AG04450 (cell line): ENCODE results near the gene PTGIS. TPM values are rescaled to one million over a fixed set of nuclear protein-coding genes. Genes with fewer than 3 reads are reported as not detected.

ENCODE experiments used
- CTCF ChIA-PET: fragments of 300-600, 350-600 bp; formaldehyde crosslinking; extraction: SDS; loops from one replicate; lab custom pipeline; 2022; ENCODE audit warnings: antibody characterized with exemption, inconsistent platforms; lab: Charles Lee
- POLR2A ChIA-PET: fragments of 350-600 bp; formaldehyde crosslinking; extraction: SDS; loops from one replicate; lab custom pipeline; 2021; ENCODE audit warnings: antibody characterized with exemption, inconsistent platforms; lab: Yijun Ruan, JAX
- DNase-seq: peaks from one replicate; pipeline ENCODE4 v3.0.0-alpha.2; 2011; ENCODE audit warnings: low read depth, low spot score
- H3K27ac ChIP-seq: one replicate; pipeline ENCODE4 v1.5.1; 2012; ENCODE audit warnings: low read depth, low read length, control low read depth
- H3K27me3 ChIP-seq: one replicate; pipeline ENCODE4 v1.6.0; 2012; ENCODE audit warnings: low read length; ENCODE audit not compliant: control insufficient read depth, insufficient read depth
- H3K4me3 ChIP-seq: 2 replicates; pipeline ENCODE4 v1.5.1; 2011; ENCODE audit warnings: mild to moderate bottlenecking, low read depth, low read length, control low read depth
- H3K9me3 ChIP-seq: 2 replicates; pipeline ENCODE4 v1.5.1; 2012; ENCODE audit warnings: low read length; ENCODE audit not compliant: control insufficient read depth, insufficient read depth
- CTCF ChIP-seq: IDR thresholded peaks from 2 replicates; pipeline ENCODE4 v1.5.1; 2011; ENCODE audit warnings: low read depth, low read length, control low read depth, inconsistent platforms
- polyA plus RNA-seq: library from polyadenylated mRNA; depleted of rRNA; stranded (reverse); fragments of >200 nt; gene quantifications from 2 replicates; pipeline ENCODE4 v1.2.3, GENCODE V29; 2011

PTGIS gene
- polyA plus RNA-seq, 1 experiment: 8.1 TPM

- H3K27ac ChIP-seq: peak overlapping the region; percentile 24
- H3K4me3 ChIP-seq: no peak overlapping the region
- DNase-seq: peak; percentile 32
- CTCF ChIA-PET: interaction anchor here (1.1 kb wide), 1 partner anchor 21 kb away, joined by 8 read pairs; no protein-coding TSS in a partner anchor
- H3K27me3 ChIP-seq: peaks cover 3% of the 10 kb centered on the region
- no peak for TF ChIP-seq CTCF
- POLR2A ChIA-PET: no interaction called here
- H3K9me3 ChIP-seq: no peaks in the 10 kb centered on the region; the same call in 1 of the 2 replicates
These were observed 5.5 kb downstream of the PTGIS start for GRCh38 chr20:49562311-49563014.

- no peak overlapping the region for H3K4me3 ChIP-seq
- DNase-seq: no peak
These were observed 6.1 kb downstream of the PTGIS start for GRCh38 chr20:49561806-49562205.

GRCh38 chr20:49561256-49561655 lies 6.7 kb downstream of the PTGIS start:
- no peaks in the 10 kb centered on the region; the same call in 1 of the 2 replicates for H3K9me3 ChIP-seq
- DNase-seq: no peak
- no peak overlapping the region for H3K27ac ChIP-seq
- ChIA-PET POLR2A (no interaction called here), CTCF (interaction anchor here (1.1 kb wide), 1 partner anchor 20 kb away, joined by 8 read pairs; no protein-coding TSS in a partner anchor)
- no peak overlapping the region for H3K4me3 ChIP-seq
- no peaks in the 10 kb centered on the region for H3K27me3 ChIP-seq
- TF ChIP-seq CTCF: no peak

More at GRCh38 chr20:49561806-49562205, 6.1 kb downstream of the PTGIS start:
- POLR2A ChIA-PET: no interaction called here
- Histone ChIP-seq H3K27me3 (no peaks in the 10 kb centered on the region), H3K27ac (peak overlapping the region; percentile 24), H3K9me3 (no peaks in the 10 kb centered on the region; the same call in 1 of the 2 replicates)
- TF ChIP-seq CTCF: no peak
- CTCF ChIA-PET: interaction anchor here (1.1 kb wide), 1 partner anchor 20 kb away, joined by 8 read pairs; no protein-coding TSS in a partner anchor

- H3K27ac ChIP-seq: no peak overlapping the region
- H3K4me3 ChIP-seq: no peak overlapping the region
- no peaks in the 10 kb centered on the region; the same call in 1 of the 2 replicates for H3K9me3 ChIP-seq
- ChIA-PET POLR2A (no interaction called here), CTCF (no interaction called here)
- no peaks in the 10 kb centered on the region for H3K27me3 ChIP-seq
- TF ChIP-seq CTCF: no peak
- DNase-seq: no peak
These were observed 7.3 kb downstream of the PTGIS start for GRCh38 chr20:49560646-49561045.

GRCh38 chr20:49560186-49560585 lies 7.8 kb downstream of the PTGIS start:
- POLR2A ChIA-PET: no interaction called here

More at GRCh38 chr20:49560186-49560585, 7.8 kb downstream of the PTGIS start:
- Histone ChIP-seq H3K27ac (no peak overlapping the region), H3K4me3 (no peak overlapping the region), H3K9me3 (no peaks in the 10 kb centered on the region; the same call in 1 of the 2 replicates), H3K27me3 (no peaks in the 10 kb centered on the region)
- CTCF ChIA-PET: no interaction called here
- no peak for TF ChIP-seq CTCF
- no peak for DNase-seq
